Endometrium (tissue), 2 donors: Measurements from ENCODE around the gene PRXL2B.

Experiments
- FAIRE-seq: peaks from 2 replicates; lab custom pipeline; 2012; peaks lifted over from hg19 to GRCh38; lab: Jason Lieb, UNC
- donor health status: control.
- donor health status: control.

The PRXL2B gene

DNA sequence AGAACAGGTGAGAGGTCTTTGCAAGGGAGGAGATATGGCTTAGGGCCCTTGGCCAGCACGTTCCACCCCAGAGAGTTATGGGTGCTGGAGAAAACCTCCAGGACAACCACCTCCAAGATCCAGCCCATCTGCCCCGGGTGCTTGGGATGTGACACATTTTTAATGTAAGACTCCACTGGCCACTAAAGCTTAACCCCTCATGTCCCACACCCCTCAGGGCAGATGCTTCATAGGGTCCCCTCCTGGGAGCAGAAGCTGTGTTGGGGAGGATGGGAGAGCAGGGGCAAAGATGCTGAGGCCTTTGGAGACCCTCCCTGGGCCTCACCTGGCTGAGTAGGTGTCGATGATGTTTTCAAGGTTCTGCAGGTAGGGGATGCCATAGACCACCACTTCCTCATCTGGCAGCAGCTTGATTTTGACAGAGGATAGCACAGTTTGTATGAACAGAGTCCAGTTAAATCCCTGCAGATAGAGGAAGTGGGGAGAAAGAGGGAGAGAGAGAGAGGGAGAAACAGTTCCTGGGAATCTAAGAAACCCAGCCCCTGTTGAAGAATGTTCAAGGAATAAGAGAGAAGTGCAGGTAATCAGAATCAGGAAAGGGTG, 11.9 kb downstream of the PRXL2B start:
- FAIRE-seq: no peak

DNA sequence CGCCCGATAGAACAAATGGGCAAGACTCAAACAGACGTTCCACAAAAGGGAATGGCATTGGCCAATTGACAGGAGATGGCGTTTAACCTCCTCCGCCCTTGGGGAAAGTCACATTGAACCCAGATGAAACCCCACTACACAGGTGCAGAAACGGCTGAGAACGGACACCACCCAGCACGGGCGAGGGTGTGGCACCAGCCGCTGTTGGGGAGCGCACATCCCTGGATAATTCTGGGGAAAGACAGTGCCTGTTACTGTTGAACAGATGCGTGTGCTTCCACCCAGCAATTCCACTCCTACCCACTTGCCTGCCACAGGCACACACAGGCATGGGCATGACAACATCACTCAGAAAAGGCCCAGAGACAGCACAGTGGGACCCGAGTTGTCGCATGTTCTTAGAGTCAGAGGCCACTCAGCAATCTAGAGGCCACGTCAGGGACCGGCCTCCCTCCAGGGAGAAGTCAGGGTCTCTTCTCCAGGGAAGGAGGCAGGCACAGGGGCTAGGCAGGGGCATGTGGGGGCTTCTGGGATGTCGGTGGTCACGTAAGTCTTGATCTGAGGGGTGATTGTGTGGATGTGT, 15.2 kb downstream of the PRXL2B start:
- FAIRE-seq: no peak

GRCh38 chr1:2602311-2602835, 15.8 kb downstream of the PRXL2B start:
- FAIRE-seq: no peak

- no peak for FAIRE-seq
These were observed 16.4 kb downstream of the PRXL2B start for GRCh38 chr1:2602866-2603520.

- FAIRE-seq: no peak
These were observed 17.1 kb downstream of the PRXL2B start for GRCh38 chr1:2603521-2604155.

GRCh38 chr1:2604156-2604843, 17.7 kb downstream of the PRXL2B start:
- no peak for FAIRE-seq

DNA sequence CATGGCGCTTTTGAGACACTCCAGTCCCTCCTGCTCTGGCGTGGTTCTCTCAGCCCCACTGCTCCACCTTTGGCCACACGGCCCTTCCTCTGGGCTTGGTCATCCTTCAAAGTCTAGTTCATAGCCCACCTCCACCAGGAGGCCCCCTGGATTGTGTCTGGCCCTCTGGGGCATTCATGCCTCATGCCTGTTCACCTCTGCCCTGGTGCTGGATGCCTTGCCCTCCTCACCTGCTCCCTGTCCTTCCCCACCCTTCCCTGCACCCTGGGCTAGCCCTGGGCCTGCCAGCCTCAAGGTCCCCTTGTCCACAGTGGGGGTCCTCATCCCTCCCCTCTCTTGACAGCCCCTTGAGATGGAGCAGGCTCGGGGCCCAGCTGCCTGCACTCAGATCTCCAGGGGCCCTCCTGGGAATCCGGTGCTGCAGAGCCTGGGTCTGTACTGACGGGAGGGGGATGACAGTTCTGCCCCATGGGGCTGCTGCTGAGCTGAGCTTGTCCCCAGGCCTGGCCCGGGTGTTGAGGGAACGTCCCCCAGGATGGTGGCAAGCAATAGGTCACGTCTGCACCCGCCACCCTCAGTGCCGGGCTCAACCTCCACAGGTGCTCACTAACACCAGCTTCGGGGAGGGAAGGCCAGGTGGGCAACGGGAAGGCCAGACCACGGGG, 18.4 kb downstream of the PRXL2B start:
- no peak for FAIRE-seq

DNA sequence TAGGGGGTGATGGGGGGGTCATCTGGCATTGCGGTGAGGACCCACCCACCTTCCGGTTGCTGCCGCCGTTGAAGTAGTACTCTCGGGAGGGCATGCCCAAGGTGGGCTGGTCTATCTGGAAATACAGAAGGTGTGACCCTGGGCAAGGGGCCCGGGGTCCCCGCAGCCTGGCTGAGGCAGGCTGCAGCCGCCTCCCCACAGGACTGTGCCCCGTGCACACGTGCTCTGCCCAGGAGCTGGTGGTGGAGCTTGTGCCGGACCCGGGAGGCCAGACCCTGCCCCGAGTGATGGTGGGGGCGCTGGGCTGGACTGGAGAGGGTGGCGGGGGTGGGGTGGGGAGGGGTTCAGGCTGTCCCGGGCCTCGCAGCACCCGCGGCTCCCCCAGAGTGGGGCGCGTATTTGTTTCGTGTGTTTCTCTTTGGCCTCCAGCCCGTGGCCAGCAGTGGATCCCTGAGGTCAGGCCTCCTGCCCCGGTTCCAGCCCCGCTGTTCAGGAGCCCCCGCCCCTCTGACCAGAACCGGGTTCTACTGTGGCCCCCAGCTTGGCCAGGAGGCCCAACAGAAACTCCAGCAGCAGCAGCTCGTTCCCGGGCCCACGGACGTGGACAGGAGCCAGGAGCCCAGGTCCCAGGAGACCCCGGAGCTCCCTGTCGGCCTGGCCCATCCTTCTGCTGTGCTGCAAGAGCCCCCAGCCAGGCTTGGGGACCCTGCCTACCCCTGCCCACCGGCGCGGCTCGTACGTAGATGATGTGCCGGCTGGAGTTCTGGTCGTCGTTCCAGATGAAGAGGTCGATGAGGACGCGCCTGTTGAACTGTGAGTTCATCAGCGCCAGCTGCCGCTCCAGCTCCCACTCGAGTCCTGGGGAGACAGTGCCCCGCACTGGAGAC, 19.2 kb downstream of the PRXL2B start:
- no peak for FAIRE-seq

GRCh38 chr1:2606396-2606880, 19.9 kb downstream of the PRXL2B start:
- no peak for FAIRE-seq

DNA sequence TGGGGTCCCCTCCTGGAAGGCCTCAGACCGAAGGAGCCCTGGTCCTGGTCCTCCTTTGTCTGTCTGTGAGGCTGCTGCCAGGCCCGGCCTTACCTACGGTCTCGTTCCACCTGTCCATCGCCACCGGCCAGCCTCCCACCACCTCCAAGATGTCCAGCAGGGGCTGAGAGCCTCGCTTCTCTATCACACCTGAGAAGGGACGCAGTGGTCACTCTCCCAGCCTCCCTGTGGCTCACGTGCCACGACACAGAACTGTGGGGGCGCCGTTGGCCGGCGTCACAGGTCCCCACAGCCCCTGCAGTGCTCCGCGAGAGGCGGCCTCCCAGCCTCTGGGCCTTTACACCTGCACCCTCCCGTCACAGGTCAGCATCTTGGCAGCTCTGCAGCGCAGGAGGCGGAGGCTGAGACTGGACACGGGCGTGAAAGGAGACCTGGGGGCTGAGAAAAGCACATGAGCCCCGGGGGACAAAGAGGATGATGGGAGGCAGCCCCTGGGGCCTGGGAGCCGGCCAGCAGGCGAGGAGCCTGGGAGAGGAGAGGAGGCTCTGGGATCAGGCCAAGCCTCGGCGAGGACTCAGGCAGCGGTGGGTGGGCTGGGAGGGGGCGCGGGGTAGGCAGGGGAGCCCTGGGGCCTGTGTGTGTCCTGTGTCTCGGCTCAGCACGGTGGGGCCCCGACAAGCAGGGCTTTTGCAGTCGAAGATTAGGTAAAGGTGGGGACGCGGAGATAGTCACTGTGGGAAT, 20.5 kb downstream of the PRXL2B start:
- FAIRE-seq: no peak

DNA sequence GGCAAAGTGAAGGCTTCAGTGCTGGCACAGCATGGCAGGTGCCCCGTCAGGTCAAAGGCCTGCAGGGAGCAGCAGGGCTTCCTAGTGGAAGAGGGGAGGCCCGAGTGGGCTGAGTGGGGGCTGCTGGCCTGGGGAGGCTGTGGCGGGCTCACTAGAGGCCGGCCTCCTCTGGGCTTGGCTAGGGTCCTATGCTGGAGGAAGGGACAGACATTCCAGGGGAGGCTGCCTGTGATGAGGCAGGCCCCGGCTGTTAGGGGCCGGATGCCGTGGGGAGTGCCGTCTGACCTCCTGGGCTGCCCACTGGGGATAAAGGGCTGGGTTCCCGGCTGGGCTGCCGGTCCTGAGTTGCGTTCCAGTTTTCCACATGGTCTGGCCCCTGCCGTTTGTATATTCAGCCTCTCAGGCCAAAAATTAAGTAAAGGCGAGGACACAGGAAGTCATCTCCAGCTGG, 21.1 kb downstream of the PRXL2B start:
- no peak for FAIRE-seq

DNA sequence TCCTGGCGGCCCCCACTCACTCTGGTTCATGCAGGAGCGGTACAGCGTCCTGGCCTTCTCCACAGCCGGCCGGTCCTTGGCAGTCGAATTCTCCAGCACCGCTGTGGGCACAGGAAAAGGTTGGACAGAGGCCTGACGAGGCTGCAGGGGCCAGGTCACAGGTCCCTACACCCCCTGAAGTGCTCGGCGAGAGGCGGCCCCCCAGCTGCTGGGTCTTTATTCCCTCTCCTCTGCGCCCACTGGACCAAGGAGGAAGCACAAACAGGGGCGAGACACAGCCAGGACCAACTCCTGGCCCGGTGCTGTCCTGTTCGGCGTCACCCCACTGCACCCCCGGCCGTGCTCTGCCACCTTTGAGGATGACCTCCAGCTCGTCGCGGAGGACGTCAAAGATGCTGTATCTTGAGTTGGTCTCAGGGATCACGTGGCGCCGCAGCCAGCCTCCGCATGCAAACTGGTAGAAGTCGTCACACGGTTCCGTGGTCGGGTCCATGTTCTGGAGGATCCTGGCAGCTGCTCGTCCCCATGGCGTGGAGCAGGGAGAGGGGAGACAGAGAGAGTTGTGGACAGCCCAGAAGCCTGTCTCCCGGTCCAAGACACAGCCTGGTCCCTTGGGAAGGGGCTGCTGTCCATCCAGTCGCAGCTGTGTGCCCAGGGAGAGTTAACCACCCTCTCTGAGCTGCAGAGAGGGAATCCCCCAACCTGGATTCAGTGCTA, 22.9 kb downstream of the PRXL2B start:
- no peak for FAIRE-seq

DNA sequence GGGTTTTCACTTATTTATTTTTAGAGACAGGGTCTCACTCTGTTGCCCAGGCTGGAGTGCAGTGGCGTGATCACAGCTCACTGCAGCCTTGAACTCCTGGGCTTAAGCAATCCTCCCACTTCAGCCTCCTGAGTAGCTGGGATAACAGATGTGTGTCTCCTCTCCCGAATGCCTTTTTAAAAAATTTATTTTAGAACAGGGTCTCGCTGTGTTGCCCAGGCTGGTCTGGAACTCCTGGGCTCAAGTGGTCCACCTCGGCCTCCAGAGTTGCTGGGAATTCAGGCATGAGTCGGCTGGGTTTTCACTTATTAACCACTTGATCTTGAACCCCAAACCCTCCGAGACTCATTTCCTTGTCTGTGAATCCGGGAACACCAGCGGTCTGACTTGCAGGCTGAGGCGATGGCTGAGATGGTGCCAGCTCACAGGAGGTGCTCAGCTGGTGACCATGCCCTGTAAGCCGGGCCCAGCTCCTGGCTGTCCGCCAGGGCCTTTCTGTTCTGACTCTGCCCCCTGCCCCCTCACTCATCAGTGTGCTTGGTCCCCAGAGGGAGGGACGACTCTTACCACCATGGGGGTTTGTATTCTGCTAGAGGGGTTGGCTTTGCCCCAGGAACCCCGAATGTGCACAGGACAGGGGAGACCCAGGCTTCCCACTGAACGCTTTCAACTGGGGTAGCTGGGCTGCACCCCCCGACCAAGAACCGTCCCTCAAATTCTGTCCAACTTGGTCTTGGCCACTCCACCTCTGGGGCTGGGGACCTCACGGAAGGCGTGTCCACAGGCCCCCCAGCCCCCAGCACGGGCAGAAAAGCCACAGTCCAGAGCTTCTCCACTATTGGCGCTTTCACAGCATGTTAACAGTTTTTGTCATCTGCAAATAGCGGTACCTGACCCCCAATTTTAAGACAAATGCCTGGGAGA, 23.7 kb downstream of the PRXL2B start:
- FAIRE-seq: no peak

DNA sequence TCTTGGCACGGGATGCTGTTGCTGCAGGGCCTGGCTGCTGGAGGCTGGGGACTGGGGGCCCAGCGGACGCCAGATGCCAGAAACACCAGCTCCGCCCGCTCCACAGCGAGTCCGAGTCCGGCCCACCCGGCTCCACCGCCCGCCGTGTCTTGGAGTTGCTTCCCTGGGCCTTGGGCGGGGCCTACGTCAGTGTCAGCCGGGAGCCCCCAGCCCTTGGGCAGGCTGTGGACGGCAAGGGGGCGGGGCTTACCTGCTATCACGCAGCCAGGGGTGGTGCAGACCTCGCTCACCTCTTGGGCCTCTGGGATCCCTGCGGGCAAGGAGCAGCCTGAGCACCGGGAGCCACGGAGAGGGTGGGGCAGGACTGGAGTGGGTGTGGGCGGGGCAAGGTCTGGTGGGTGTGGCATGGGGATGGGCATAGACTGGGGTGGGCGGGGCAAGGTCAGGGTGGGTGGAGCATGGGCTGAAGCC, 24.5 kb downstream of the PRXL2B start:
- FAIRE-seq: no peak

GRCh38 chr1:2611621-2612437, 25.3 kb downstream of the PRXL2B start:
- FAIRE-seq: no peak

GRCh38 chr1:2612591-2613365, 26.2 kb downstream of the PRXL2B start:
- no peak for FAIRE-seq
